Right lobe of liver (tissue), 4 donors: ENCODE data around the gene MFNG.

ENCODE experiments used
- CTCF ChIP-seq, 4 donors: fragments of 200-600 bp in 3 of 4; fragments of 450-650 bp in 1 of 4; IDR thresholded peaks; one replicate each; pipeline versions ENCODE4 v1.5.1 to v1.8.0; 2016 to 2022; ENCODE audit warnings: antibody characterized with exemption in 4 of 4, mild to moderate bottlenecking in 2 of 4
- POLR2A ChIP-seq: fragments of 450-650 bp; IDR thresholded peaks from one replicate; pipeline ENCODE4 v1.6.1; 2017; ENCODE audit warnings: antibody characterized with exemption, mild to moderate bottlenecking
- donor health status: DM: no; HTN: no; CAD: no.
- donor health status: DM: no; HTN: no; CAD: no.
- donor health status: DM: no; HTN: yes; CAD: no.

DNA sequence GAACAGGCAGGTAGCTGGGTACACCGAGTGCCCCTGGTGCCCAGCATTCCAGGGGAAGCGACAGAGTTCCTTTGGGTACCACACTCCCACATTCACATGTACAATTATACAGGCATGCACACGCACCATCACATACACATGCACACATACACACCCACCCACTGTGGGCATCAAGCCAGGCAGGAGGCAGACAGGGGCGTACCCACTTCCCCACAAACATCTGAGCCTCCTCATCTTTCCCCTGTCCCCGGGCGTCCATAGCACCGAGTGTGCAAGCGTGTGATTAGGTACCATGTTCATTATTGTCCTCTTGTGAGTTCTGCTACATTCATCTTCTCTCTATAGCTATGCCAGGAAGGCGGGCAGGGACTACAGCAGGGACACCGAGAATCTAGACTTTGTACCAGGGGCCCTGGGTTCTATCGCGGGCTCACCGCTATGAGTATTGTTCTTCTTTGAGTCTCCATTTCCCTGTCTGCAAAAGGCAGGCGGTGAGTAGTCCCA is 35.1 kb upstream of the MFNG start:
- no peak for TF ChIP-seq CTCF (IDR thresholded peaks at IDR 0.05)
- TF ChIP-seq POLR2A, result no peak
